Kidney (tissue), 14 donors: ENCODE results near the gene FAM193B. TPM values are rescaled to one million over a fixed set of nuclear protein-coding genes. Genes with fewer than 3 reads are reported as not detected.

Experiments used
- DNase-seq, 5 donors: peaks; one replicate each; pipeline ENCODE4 v3.0.0-alpha.2; 2013 to 2020
- FAIRE-seq: peaks from 2 replicates; lab custom pipeline; 2012; peaks lifted over from hg19 to GRCh38; lab: Jason Lieb, UNC
- H3K27ac ChIP-seq, 2 donors: one replicate each; pipeline ENCODE4 v1.7.0; 2013; ENCODE audit warnings: low read depth in 2 of 2, low read length in 2 of 2, inconsistent platforms in 1 of 2
- H3K27me3 ChIP-seq: one replicate; pipeline ENCODE4 v1.7.1; 2013; ENCODE audit warnings: low read length, inconsistent platforms; ENCODE audit not compliant: control insufficient read depth, insufficient read depth
- H3K36me3 ChIP-seq, 3 donors: one replicate each; pipeline versions ENCODE4 v1.7.0 to v1.7.1; 2013; ENCODE audit warnings: low read length in 3 of 3, control low read depth in 1 of 3, inconsistent platforms in 1 of 3; ENCODE audit not compliant: insufficient read depth in 3 of 3, control insufficient read depth in 2 of 3
- H3K4me1 ChIP-seq, 3 donors: one replicate each; pipeline versions ENCODE4 v1.7.0 to v1.7.1; 2013; ENCODE audit warnings: low read length in 3 of 3, inconsistent platforms in 1 of 3, low read depth in 1 of 3; ENCODE audit not compliant: control insufficient read depth in 2 of 3, insufficient read depth in 2 of 3
- H3K4me3 ChIP-seq, 3 donors: one replicate each; pipeline versions ENCODE4 v1.7.0 to v1.8.1; 2013; ENCODE audit warnings: low read length in 3 of 3, control low read depth in 1 of 3, inconsistent platforms in 1 of 3
- H3K9ac ChIP-seq, 3 donors: one replicate each; pipeline versions ENCODE4 v1.7.0 to v1.7.1; 2013; ENCODE audit warnings: low read length in 3 of 3, control low read depth in 1 of 3, inconsistent platforms in 1 of 3
- H3K9me3 ChIP-seq, 3 donors: one replicate each; pipeline versions ENCODE4 v1.7.0 to v1.7.1; 2013; ENCODE audit warnings: low read length in 3 of 3, control low read depth in 1 of 3, inconsistent platforms in 1 of 3; ENCODE audit not compliant: control insufficient read depth in 2 of 3, insufficient read depth in 1 of 3
- intact Hi-C: fragments of 100-400 bp; cut with DNase I; formaldehyde crosslinking; loops from one replicate; pipeline ENCODE4 v1.11.1; 2022
- polyA plus RNA-seq: library from polyadenylated mRNA; stranded (reverse); fragments of 350-450 nt; fragmentation: Illumina TruSeq; extraction: RNeasy Lipid Tissue Mini Kit (QIAGEN cat#74804); gene quantifications from one replicate; pipeline ENCODE4 v1.2.3, GENCODE V29; 2014; ENCODE audit warnings: low read depth, low replicate concordance; ENCODE audit not compliant: insufficient read depth
- total RNA-seq: library from RNA; stranded (reverse); fragmentation: NEBNext Ultra II Directional; extraction: Animal tissue kit (Norgen Biotek cat#: 25700); gene quantifications from one replicate; pipeline ENCODE4 v1.2.1, GENCODE V29; 2021
- TF ChIP-seq, protein P1 (sequence below): IDR thresholded peaks from 3 replicates; pipeline ENCODE4 v1.5.1; 2012; ENCODE audit warnings: mild to moderate bottlenecking, moderate library complexity, borderline replicate concordance; ENCODE audit not compliant: insufficient read depth; ENCODE audit errors: extremely low read depth
- donor health status: control.
- donor health status: control.
- donor health status: control.
- donor health status: control.
- donor health status: control.
- donor health status: DM: yes; HTN: yes; CAD: no.
- donor health status: Normal renal cell carcinoma (clear cell type).

Gene FAM193B
- total and polyA plus RNA-seq, 2 donors from 2014 or later: 61.0 to 77.8 TPM

GRCh38 chr5:177602458-177602830 is 48.1 kb upstream of the FAM193B start:
- Histone ChIP-seq H3K27ac (no peak overlapping the region), H3K4me1 (peaks cover 0 to 16% (median 12%) of the 10 kb centered on the region in 3 donors), H3K9me3 (no peaks in the 10 kb centered on the region), H3K27me3 (no peaks in the 10 kb centered on the region), H3K9ac (peak overlapping the region in 1 of 3 donors; percentile 3), H3K36me3 (no peaks in the 10 kb centered on the region), H3K4me3 (no peak overlapping the region)
- FAIRE-seq (no peak), DNase-seq (no peak)
- TF ChIP-seq, protein P1, sequence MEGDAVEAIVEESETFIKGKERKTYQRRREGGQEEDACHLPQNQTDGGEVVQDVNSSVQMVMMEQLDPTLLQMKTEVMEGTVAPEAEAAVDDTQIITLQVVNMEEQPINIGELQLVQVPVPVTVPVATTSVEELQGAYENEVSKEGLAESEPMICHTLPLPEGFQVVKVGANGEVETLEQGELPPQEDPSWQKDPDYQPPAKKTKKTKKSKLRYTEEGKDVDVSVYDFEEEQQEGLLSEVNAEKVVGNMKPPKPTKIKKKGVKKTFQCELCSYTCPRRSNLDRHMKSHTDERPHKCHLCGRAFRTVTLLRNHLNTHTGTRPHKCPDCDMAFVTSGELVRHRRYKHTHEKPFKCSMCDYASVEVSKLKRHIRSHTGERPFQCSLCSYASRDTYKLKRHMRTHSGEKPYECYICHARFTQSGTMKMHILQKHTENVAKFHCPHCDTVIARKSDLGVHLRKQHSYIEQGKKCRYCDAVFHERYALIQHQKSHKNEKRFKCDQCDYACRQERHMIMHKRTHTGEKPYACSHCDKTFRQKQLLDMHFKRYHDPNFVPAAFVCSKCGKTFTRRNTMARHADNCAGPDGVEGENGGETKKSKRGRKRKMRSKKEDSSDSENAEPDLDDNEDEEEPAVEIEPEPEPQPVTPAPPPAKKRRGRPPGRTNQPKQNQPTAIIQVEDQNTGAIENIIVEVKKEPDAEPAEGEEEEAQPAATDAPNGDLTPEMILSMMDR: no peak
- intact Hi-C loops: no loop called here

DNA sequence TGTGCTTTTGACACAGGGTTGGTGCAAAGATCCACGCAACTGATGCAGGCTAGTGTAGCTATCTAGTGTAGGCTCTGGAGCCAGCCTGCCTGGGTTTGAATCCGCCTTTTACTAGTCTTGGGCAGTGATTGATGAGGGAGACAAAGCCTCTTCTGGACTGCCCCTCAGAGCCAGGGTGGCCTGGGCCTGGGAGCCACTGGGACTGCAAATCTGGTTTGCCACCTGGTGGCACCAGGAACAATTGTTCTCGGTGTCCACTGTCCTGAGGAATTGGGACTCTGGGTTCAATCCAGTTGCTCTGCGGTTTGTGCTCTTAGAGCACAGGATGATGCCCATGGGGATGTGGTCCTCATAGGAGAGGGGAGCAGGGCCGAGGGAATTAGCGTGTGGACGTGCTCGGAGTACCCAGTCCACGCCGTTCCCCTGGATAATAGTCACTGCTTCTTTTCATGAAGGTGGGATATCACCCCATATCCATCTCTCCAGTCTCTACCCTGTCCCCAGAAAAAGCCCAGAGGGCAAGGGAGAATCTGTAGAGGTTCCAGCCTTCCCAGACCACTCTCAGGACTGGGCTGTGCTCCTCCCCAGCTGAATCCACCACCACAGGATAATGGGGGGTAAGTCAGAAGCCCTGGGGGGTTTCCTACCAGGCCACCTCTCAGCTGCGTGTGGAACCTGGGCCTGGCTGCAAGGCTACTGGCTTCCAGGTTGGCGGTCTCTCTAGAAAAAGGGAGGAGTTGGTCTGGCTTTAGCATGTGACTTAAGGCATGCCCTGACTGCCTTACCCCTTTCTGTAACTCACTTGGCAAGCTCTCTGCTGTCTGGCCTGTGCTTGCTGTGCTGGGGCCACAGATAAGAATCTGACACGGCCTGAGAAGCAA is 47.5 kb upstream of the FAM193B start:
- peaks cover 0 to 12% (median 9%) of the 10 kb centered on the region in 3 donors for H3K4me1 ChIP-seq
- intact Hi-C loops: no loop called here
- H3K9me3 ChIP-seq: no peaks in the 10 kb centered on the region
- no peaks in the 10 kb centered on the region for H3K27me3 ChIP-seq
- H3K9ac ChIP-seq: peak overlapping the region in 1 of 3 donors; percentile 3
- H3K27ac ChIP-seq: no peak overlapping the region
- TF ChIP-seq, protein P1: no peak
- FAIRE-seq (no peak), DNase-seq (no peak)
- no peaks in the 10 kb centered on the region for H3K36me3 ChIP-seq
- no peak overlapping the region for H3K4me3 ChIP-seq

- Histone ChIP-seq H3K27ac (no peak overlapping the region), H3K4me1 (peaks cover 0 to 12% (median 9%) of the 10 kb centered on the region in 3 donors), H3K4me3 (peak overlapping the region in 2 of 3 donors; percentile 76 to 87), H3K27me3 (no peaks in the 10 kb centered on the region), H3K9ac (peak overlapping the region in 1 of 3 donors; percentile 83), H3K36me3 (peaks cover 2 to 5% (median 3%) of the 10 kb centered on the region in 3 donors), H3K9me3 (no peaks in the 10 kb centered on the region)
- TF ChIP-seq, protein P1: no peak
- DNase-seq (no peak), FAIRE-seq (no peak)
- intact Hi-C loops: no loop called here
Measured at GRCh38 chr5:177601126-177601525, 46.8 kb upstream of the FAM193B start.
